Osteoblast (primary cell): Measurements from ENCODE around the gene TMEM229B. TPM values are rescaled to one million over a fixed set of nuclear protein-coding genes. Genes with fewer than 3 reads are reported as not detected.

Experiments
- DNase-seq: peaks from one replicate; pipeline ENCODE4 v3.0.0; 2011; ENCODE audit warnings: low spot score, mixed read lengths; ENCODE audit not compliant: insufficient read length; ENCODE audit errors: missing footprints
- H2AFZ ChIP-seq: 2 replicates; pipeline ENCODE4 v1.6.0; 2011; ENCODE audit warnings: mild to moderate bottlenecking, low read length
- H3K27ac ChIP-seq: 2 replicates; pipeline ENCODE4 v1.5.1; 2011; ENCODE audit warnings: mild to moderate bottlenecking, low read depth, low read length, moderate library complexity
- H3K27me3 ChIP-seq: 2 replicates; pipeline ENCODE4 v1.6.0; 2012; ENCODE audit warnings: mild to moderate bottlenecking, control low read depth, inconsistent platforms, low read length, moderate library complexity; ENCODE audit not compliant: insufficient read depth
- H3K36me3 ChIP-seq: 2 replicates; pipeline ENCODE4 v1.5.1; 2011; ENCODE audit warnings: mild to moderate bottlenecking, low read length, control low read depth, moderate library complexity; ENCODE audit not compliant: insufficient read depth
- H3K4me1 ChIP-seq: 2 replicates; pipeline ENCODE4 v1.5.1; 2011; ENCODE audit warnings: mild to moderate bottlenecking, low read length, control low read depth, moderate library complexity; ENCODE audit not compliant: insufficient read depth
- H3K4me2 ChIP-seq: 2 replicates; pipeline ENCODE4 v1.6.0; 2011; ENCODE audit warnings: mild to moderate bottlenecking, low read length; ENCODE audit not compliant: insufficient read depth
- H3K4me3 ChIP-seq: fragments of 200-600 bp; sonication (generic); 3 replicates; pipeline ENCODE4 v1.5.1; 2012; ENCODE audit warnings: mild to moderate bottlenecking, low read length, inconsistent platforms; ENCODE audit not compliant: insufficient read depth
- H3K79me2 ChIP-seq: 2 replicates; pipeline ENCODE4 v1.6.0; 2012; ENCODE audit warnings: mild to moderate bottlenecking, low read length, control low read depth, inconsistent platforms; ENCODE audit not compliant: insufficient read depth
- H3K9me3 ChIP-seq: 2 replicates; pipeline ENCODE4 v1.5.1; 2011; ENCODE audit warnings: low read depth, low read length, control low read depth
- H4K20me1 ChIP-seq: 2 replicates; pipeline ENCODE4 v1.6.0; 2012; ENCODE audit warnings: mild to moderate bottlenecking, low read length, control low read depth; ENCODE audit not compliant: insufficient read depth
- total RNA-seq: library from RNA; depleted of rRNA; stranded (reverse); fragments of >200 nt; gene quantifications from 2 replicates; pipeline ENCODE4 v1.2.3, GENCODE V29; 2012
- TF ChIP-seq, protein P1 (sequence below): IDR thresholded peaks from 2 replicates; pipeline ENCODE4 v1.5.1; 2011; ENCODE audit warnings: mild to moderate bottlenecking, low read depth, low read length, moderate library complexity; ENCODE audit errors: extremely low read depth

Gene TMEM229B
- total RNA-seq, 1 donor, result 5.8 TPM

DNA sequence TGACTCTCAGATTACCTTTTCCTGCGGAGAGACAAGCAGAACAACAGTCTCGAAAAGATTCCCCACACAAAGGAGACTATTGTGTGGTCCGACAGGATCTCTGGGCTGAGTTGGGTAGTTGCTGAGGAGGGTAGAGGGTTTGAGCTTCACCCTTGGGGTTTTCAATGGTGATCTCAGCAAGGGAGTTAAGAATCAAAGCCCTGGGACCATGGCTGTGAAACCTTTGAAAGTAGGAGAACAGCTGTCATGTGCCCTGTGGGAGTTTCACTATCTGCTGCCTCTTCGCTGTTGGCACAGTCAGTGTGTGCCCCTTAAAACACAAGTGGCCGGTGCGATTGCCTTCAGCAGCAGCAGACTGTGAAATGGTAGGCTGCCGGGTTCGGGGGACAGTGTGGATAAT, 62.4 kb downstream of the TMEM229B start:
- no peaks in the 10 kb centered on the region for H3K36me3 ChIP-seq
- DNase-seq, result peak; percentile 71
- TF ChIP-seq, protein P1, sequence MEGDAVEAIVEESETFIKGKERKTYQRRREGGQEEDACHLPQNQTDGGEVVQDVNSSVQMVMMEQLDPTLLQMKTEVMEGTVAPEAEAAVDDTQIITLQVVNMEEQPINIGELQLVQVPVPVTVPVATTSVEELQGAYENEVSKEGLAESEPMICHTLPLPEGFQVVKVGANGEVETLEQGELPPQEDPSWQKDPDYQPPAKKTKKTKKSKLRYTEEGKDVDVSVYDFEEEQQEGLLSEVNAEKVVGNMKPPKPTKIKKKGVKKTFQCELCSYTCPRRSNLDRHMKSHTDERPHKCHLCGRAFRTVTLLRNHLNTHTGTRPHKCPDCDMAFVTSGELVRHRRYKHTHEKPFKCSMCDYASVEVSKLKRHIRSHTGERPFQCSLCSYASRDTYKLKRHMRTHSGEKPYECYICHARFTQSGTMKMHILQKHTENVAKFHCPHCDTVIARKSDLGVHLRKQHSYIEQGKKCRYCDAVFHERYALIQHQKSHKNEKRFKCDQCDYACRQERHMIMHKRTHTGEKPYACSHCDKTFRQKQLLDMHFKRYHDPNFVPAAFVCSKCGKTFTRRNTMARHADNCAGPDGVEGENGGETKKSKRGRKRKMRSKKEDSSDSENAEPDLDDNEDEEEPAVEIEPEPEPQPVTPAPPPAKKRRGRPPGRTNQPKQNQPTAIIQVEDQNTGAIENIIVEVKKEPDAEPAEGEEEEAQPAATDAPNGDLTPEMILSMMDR, result no peak

DNA sequence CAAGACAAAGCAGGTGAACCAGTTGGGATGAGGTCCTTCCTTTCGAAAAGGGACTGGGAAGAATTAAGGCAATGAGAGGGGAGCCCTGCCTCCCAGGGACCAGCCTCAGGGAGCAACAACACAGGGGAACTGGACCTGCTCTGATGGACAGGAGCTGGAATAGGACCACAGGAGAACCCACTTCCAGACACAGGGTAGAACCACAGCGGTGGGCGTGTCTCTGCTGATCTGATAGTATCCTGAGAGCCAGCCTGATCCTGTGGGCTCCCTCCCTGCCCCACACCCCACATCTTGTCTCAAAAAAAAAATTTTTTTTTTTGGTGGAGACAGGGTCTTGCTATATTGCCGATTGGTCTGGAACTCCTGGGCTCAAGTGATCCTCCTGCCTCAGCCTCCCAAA, 62.9 kb downstream of the TMEM229B start:
- H2AFZ ChIP-seq, result no peak overlapping the region
- no peak overlapping the region for H3K4me3 ChIP-seq

More for the DNA sequence above, 62.4 kb downstream of the TMEM229B start:
- peaks cover 4% of the 10 kb centered on the region for H3K4me1 ChIP-seq
- H3K9me3 ChIP-seq, result no peaks in the 10 kb centered on the region
- no peak overlapping the region for H3K4me2 ChIP-seq
- H3K4me3 ChIP-seq, result no peak overlapping the region
- no peak overlapping the region for H3K27ac ChIP-seq
- peaks cover 3% of the 10 kb centered on the region for H3K27me3 ChIP-seq
- no peaks in the 10 kb centered on the region for H4K20me1 ChIP-seq
- H3K79me2 ChIP-seq, result no peaks in the 10 kb centered on the region
- H2AFZ ChIP-seq, result no peak overlapping the region

DNA sequence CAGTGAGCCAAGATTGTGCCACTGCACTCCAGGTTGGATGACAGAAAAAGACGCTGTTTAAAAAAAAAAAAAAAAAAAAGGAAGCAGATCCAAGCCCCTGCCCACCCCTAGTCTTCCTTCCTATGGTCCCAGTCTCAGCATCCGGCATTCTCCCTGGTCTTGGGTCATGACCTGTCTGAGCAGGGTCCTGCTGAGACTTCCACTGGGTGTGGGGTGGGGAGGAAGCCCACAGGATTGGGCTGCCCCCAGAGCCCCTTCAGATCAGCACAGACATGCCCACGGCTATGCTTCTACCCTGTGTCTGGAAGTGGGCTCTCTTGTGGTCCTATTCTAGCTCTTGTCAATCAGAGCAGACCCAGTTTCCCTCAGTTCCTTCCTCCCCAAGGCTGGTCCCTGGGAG, 64.0 kb downstream of the TMEM229B start:
- H3K36me3 ChIP-seq, result no peaks in the 10 kb centered on the region
- no peaks in the 10 kb centered on the region for H3K9me3 ChIP-seq
- no peaks in the 10 kb centered on the region for H3K79me2 ChIP-seq
- TF ChIP-seq, protein P1, result no peak
- peaks cover 4% of the 10 kb centered on the region for H3K4me1 ChIP-seq
- H4K20me1 ChIP-seq, result no peaks in the 10 kb centered on the region
- DNase-seq, result peak; percentile 76
- H3K4me2 ChIP-seq, result no peak overlapping the region
- H2AFZ ChIP-seq, result no peak overlapping the region
- no peak overlapping the region for H3K27ac ChIP-seq
- H3K27me3 ChIP-seq, result peaks cover 3% of the 10 kb centered on the region
- no peak overlapping the region for H3K4me3 ChIP-seq

More for the DNA sequence above, 62.9 kb downstream of the TMEM229B start:
- H3K9me3 ChIP-seq, result no peaks in the 10 kb centered on the region
- no peak for DNase-seq
- H3K27ac ChIP-seq, result no peak overlapping the region
- H3K79me2 ChIP-seq, result no peaks in the 10 kb centered on the region
- no peaks in the 10 kb centered on the region for H4K20me1 ChIP-seq
- peaks cover 3% of the 10 kb centered on the region for H3K27me3 ChIP-seq
- H3K4me1 ChIP-seq, result peaks cover 4% of the 10 kb centered on the region
- no peak overlapping the region for H3K4me2 ChIP-seq
- TF ChIP-seq, protein P1, result no peak
- no peaks in the 10 kb centered on the region for H3K36me3 ChIP-seq

DNA sequence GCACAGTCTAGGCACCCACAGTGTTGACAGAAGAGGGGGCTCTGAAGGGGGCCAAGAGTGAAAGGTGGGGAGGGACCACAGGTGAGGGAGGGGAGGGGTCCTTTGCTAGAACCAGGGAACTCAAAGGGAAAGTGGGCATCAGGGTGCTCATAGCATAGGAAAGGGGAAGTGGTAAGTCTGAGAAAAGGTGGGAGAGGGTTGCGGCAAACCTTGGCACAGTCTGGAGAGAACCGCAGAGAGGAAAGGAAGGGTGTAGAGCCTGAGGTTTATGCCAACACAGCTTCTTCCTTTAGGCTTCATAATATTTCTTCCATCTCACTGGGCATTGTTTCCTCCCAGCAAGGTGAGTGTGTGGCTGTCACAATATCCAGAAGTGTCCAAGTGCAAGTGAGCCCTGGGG, 65.1 kb downstream of the TMEM229B start:
- Histone ChIP-seq H3K9me3 (no peaks in the 10 kb centered on the region), H2AFZ (no peak overlapping the region), H3K27ac (no peak overlapping the region), H3K79me2 (no peaks in the 10 kb centered on the region), H3K4me3 (no peak overlapping the region), H3K27me3 (peaks cover 3% of the 10 kb centered on the region), H4K20me1 (no peaks in the 10 kb centered on the region), H3K4me1 (peaks cover 6% of the 10 kb centered on the region), H3K36me3 (no peaks in the 10 kb centered on the region), H3K4me2 (no peak overlapping the region)
- TF ChIP-seq, protein P1, result no peak
- no peak for DNase-seq
